NOMO-1 treated with dmso at 0.1 percent for 144 hours (cell line): ENCODE measurements around the gene HLCS.

ENCODE experiments used
- DNase-seq: peaks from one replicate; lab custom pipeline; 2025; ENCODE audit not compliant: unreplicated experiment; lab: John Stamatoyannopoulos, UW

HLCS gene

DNA sequence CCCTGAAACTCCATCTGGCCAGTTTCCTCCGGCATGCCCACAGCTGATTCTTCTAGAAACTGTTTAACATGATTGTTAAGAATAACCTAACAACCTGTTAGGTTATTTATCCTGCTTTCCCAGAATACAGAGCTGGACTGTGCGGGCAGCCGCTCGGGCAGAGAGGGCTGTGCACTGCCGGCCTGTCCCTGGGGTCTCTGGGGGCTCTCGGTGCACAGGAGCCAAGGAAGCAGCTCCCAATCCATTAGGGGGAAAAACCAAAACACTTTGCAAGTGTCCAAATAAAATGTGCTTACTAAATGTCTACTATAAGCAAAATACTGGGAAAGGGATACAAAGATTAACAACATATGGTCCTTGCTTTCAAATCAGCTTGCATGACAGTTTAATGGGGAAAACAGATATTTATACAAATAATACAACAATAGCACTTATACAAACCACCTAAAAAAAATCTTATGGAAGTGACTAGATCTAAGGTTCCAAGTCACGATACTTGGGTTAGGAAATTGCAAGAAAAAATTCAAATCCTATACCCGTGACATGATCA lies 50.7 kb downstream of the HLCS start:
- no peak for DNase-seq

- peak; percentile 50 for DNase-seq
Observed at GRCh38 chr21:36915014-36915695, 51.3 kb downstream of the HLCS start.

- no peak for DNase-seq
Observed at GRCh38 chr21:36914244-36915013, 52.0 kb downstream of the HLCS start.

DNA sequence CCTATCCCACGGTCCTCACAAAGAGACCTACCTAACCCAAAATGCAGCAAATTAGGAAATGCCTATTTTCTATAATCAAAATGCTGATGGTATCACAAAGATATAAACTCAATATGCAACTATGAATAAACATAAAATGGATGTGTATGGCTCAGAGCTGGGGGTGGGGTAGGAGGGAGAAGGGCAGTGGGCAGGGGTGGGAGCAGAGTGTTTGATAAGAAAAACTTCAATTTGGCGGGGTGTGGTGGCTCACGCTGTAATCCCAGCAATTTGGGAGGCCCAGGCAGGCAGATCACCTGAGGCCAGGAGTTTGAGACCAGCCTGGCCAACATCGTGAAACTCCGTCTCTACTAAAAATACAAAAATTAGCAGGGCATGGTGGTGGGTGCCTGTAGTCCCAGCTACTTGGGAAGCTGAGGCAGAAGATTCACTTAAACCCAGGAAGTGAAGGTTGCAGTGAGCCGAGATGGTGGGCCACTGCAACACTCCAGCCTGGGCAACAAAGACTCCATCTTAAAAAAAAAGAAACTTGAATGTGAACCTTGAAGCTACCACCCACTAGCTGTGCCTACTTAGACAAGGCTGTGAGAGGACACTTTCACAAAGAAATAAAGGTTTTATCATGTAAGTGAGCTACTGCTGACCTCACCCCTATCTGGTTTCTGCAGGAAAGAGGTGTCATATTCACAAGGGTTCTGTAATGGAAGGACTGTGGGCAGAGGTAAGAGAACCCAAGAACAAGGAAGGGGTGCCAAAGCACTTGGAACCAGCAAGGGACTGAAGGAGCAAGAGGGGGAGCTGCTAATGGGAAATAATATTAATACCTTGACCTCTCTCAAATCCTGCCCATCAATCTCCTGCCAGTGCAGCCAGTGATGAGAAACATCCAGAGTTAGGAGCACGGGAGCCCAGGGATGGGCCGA lies 53.0 kb downstream of the HLCS start:
- no peak for DNase-seq

DNA sequence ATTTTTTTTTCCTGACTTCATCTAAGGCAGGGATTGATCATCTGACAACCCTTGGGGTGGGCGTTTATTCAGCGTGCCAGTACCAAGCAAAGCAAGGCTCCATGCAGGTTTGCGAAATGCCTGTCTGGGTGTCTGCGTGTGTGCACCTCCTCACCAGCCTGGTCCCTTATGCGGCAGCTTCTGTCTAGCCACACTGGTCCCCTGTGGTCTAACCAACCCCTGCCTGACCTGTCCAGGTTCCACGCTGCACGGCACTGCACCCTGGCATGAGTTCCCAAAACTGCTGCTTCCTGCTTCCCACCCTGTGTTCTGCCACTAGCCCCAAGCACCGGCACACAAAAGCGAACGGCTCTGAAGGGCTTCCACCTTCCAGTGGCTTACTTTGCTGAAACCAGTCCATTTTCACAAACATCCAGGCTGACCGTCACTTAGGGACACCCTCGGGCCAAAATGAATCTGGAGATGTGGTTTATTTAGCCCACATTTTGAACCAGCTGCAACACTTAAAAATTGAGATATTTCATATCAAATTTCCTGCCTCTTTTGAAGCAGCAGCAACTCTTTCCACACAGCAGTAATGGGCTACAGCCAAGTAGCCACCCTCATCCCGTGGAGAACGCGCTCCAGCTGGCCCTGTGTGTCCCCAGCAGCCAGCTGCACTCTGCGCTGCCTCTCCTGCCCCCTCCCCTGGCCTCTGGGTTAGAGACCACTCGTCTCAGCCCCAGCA lies 55.7 kb downstream of the HLCS start:
- no peak for DNase-seq

GRCh38 chr21:36909901-36910561 lies 56.4 kb downstream of the HLCS start:
- DNase-seq = peak; percentile 48

DNA sequence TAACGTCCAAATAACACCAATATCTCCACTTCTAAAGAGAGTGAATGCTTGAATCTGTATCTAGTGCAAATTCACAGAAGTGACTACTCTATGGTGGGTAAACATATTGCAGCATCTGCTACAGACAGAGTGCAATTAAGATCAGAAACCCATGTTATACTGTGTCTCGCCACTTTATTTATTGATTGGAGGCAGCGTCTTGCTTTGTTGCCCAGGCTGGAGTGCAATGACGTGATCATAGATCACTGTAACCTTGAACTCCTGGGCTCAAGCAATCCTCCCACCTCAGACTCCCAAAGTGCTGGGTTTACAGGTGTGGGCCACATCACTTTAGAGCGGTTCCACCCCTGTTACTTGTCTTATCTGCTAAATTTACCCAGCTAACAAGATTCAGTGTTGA lies 57.0 kb downstream of the HLCS start:
- no peak for DNase-seq

- no peak for DNase-seq
Observed at GRCh38 chr21:36908260-36908908, 58.1 kb downstream of the HLCS start.

GRCh38 chr21:36904093-36904666 lies 62.3 kb downstream of the HLCS start:
- DNase-seq = no peak

GRCh38 chr21:36902793-36903192 lies 63.7 kb downstream of the HLCS start:
- DNase-seq = no peak

- no peak for DNase-seq
Observed at GRCh38 chr21:36902331-36902730, 64.1 kb downstream of the HLCS start.

DNA sequence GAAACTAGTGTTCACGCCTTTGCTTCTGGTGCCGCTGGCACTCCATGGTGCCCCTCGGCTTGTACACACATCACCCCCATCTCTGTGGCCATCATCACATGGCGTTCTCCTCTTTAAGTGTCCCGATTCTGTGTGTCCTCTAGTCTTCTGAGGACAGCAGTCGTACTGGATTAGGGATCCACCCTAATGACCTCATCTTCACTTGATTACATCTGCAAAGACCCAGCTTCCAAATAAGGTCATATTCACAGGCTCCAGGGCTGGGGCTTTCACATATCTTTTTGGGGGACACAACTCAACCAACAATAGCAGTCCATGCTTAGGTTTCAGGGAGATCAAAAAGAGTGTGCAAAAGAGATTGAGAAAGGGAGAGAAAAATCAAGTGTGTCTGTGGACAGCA lies 64.9 kb downstream of the HLCS start:
- no peak for DNase-seq

DNA sequence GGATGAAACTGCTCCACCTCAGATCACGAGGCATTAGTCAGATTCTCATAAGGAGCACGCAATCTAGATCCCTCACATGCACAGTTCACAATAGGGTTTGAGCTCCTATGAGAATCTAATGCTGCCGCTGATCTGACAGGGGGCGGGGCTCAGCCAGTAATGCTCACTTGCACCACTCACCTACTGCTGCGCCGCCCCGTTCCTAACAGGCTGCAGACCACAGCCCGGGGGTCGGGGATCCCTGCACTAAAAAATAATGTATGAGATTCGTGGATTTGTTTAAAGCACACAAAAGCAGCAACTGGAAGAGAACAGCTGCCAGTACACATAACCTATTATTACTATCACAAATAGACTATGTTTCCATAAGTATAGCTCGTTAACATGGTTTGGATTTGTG lies 72.9 kb downstream of the HLCS start:
- no peak for DNase-seq

GRCh38 chr21:36892201-36892600 lies 74.3 kb downstream of the HLCS start:
- no peak for DNase-seq

- DNase-seq = no peak
Observed at GRCh38 chr21:36891692-36892091, 74.8 kb downstream of the HLCS start.

DNA sequence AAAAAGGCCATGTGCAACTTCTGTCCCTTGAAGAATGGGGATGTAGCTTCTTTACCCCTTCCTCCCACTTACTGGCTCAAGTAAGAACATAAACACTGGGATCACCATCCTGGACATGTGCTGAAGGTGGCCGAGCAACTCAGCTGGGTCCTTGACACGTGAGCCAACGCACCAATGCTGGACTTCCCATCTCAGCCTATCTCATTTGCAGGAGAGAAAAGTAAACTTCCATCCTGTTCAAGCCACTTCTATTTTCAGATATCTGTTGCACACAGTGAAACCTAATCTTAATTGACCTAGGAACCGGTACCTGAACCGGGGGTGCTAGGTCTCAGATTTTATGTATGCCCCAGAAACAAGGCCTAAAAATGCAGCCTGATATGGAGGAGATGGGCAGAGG lies 75.3 kb downstream of the HLCS start:
- DNase-seq = no peak

GRCh38 chr21:36890086-36890485 lies 76.4 kb downstream of the HLCS start:
- no peak for DNase-seq

DNA sequence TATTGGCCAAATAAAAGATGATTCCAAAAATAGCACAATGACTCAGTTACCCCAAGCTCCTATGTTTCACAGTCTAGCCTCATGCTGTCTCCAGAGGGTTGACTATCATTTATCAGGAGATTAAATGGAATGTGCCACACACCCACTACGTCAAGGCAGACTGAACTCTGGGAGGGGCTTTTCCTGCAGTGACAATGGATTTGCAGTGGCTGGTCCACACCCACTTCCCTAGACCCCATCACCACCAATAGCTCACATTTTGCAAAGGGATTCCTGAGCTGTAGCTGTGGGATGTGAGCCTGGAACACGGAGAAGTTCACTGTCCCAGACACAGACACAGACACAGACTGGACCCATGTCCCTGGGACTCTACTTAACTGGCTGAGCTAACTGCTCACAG lies 77.1 kb downstream of the HLCS start:
- no peak for DNase-seq

DNA sequence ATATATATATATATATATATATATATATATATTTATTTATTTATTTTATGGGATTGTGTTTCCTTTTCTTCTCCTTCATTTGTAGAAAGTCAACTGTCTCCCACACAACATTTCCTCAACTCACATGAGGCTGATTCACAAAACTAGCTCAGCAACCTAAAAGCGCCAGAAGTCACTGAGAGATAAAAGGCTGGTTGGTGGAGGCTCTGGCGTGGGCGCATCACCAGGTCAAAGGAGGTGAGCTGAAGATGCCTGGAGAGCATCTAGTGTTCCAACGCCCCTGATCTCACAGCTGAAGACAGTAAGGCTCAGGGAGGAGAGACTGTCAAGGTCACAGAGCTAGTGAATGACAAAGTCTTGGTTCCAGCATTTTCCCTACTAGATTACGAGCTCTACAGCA lies 78.0 kb downstream of the HLCS start:
- DNase-seq = no peak
